ENCODE results near the gene TASL. TPM values are rescaled to one million over a fixed set of nuclear protein-coding genes. Genes with fewer than 3 reads are reported as not detected.
A peak's percentile ranks its signal among the peaks of the same experiment; 100 is the strongest.

Gene TASL
- total and polyA plus RNA-seq, 2 donors (not counting 3 experiments of a cell fraction or from before 2014, with no cell fraction given), result not detected

DNA sequence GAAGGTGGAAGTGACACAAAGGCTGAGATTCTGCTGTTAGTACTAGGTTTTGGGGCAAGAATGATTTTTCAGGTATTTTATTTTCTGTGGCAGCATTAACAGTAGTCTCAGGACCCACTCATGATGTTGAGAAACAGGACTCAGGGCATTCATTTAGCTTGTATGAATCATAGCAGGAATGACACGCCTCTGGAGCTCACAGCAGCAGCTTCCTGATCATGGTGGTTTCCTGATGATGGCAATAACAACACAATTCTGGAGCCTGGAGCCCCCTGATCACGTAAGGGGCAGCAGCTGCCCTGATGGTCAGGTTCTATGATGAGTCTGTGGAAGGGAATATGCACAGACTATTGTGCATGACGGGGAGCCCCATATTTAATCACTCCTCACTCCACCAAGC is 47.0 kb downstream of the TASL start:
- intact Hi-C loops (cut with micrococcal nuclease), result no loop called here
- Histone ChIP-seq H3K9ac (replicated peaks; ENCODE audit: extremely low read depth, insufficient read depth, low read length) (no peak overlapping the region), H3K27ac (ENCODE audit: insufficient read depth, low read depth, low read length) (no peak overlapping the region), H2AFZ (ENCODE audit: low read depth, low read length) (no peak overlapping the region), H3K27me3 (ENCODE audit: control insufficient read depth in 2 of 2, insufficient read depth in 2 of 2, low read length in 2 of 2) (no peaks in the 10 kb centered on the region), H3K79me2 (ENCODE audit: control insufficient read depth, insufficient read depth, low read length) (no peaks in the 10 kb centered on the region), H3K36me3 (ENCODE audit: control insufficient read depth in 2 of 2, extremely low read depth in 1 of 2, insufficient read depth in 2 of 2, low read length in 2 of 2) (no peaks in the 10 kb centered on the region), H3K4me3 (replicated peaks in 1 of 3; ENCODE audit: insufficient read depth in 1 of 3, low read depth in 1 of 3, low read length in 3 of 3) (no peak overlapping the region), H3K9me1 (replicated peaks; ENCODE audit: control insufficient read depth, extremely low read depth, insufficient read depth, low read length) (no peaks in the 10 kb centered on the region), H3K4me1 (ENCODE audit: control insufficient read depth, extremely low read depth, insufficient read depth, low read length) (no peaks in the 10 kb centered on the region), H4K20me1 (replicated peaks; ENCODE audit: control insufficient read depth, extremely low read depth, insufficient read depth, low read length) (no peaks in the 10 kb centered on the region), H3K9me3 (replicated peaks; ENCODE audit: control insufficient read depth, insufficient read depth, low read length) (no peaks in the 10 kb centered on the region), H3K4me2 (ENCODE audit: insufficient read depth, low read length) (no peak overlapping the region)
- dilution Hi-C loops (cut with MboI; ENCODE audit: extremely low pct_ligation_motif_present, low sequenced_read_pairs), result no loop called here
- BruUV-seq (replicated peaks), result no TSS peak
- ChIA-PET CTCF (no interaction called here), POLR2A (no interaction called here)
- DNase-seq (ENCODE audit: low read depth, low spot score), result no peak
- no peak for FAIRE-seq
- TF ChIP-seq, protein P1, sequence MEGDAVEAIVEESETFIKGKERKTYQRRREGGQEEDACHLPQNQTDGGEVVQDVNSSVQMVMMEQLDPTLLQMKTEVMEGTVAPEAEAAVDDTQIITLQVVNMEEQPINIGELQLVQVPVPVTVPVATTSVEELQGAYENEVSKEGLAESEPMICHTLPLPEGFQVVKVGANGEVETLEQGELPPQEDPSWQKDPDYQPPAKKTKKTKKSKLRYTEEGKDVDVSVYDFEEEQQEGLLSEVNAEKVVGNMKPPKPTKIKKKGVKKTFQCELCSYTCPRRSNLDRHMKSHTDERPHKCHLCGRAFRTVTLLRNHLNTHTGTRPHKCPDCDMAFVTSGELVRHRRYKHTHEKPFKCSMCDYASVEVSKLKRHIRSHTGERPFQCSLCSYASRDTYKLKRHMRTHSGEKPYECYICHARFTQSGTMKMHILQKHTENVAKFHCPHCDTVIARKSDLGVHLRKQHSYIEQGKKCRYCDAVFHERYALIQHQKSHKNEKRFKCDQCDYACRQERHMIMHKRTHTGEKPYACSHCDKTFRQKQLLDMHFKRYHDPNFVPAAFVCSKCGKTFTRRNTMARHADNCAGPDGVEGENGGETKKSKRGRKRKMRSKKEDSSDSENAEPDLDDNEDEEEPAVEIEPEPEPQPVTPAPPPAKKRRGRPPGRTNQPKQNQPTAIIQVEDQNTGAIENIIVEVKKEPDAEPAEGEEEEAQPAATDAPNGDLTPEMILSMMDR (IDR thresholded peaks at IDR 0.05; ENCODE audit: extremely low read depth in 1 of 2, insufficient read depth in 1 of 2, low read depth in 1 of 2, low read length in 2 of 2), result no peak
- TF ChIP-seq FOS (IDR thresholded peaks at IDR 0.05; ENCODE audit: borderline replicate concordance, insufficient read depth, low read length), result peak; percentile 5

DNA sequence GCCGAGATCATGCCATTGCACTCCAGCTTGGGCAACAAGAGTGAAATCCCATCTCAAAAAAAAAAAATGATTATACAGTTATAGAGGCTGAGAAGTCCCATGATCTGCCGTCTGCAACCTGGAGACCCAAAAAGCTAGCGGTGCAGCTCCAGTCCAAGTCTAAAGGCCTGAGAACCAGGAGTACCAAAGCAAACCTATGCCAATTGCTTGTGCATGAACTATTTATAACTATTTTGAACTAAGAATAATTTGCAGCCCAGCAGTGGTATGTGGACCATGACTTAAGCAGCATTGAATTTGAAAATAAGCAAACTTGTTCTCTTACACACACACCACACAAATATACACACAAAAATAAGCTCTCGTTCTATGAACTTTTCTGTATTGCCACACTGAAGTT is 51.8 kb downstream of the TASL start:
- no peaks in the 10 kb centered on the region for H3K4me1 ChIP-seq (ENCODE audit: control insufficient read depth, extremely low read depth, insufficient read depth, low read length)
- intact Hi-C loops (cut with micrococcal nuclease) (no loop called here), dilution Hi-C loops (cut with MboI; ENCODE audit: extremely low pct_ligation_motif_present, low sequenced_read_pairs) (no loop called here)
- ChIA-PET POLR2A (no interaction called here), CTCF (no interaction called here)
- H3K4me2 ChIP-seq (ENCODE audit: insufficient read depth, low read length), result no peak overlapping the region
- H3K27me3 ChIP-seq (ENCODE audit: control insufficient read depth in 2 of 2, insufficient read depth in 2 of 2, low read length in 2 of 2), result no peaks in the 10 kb centered on the region
- no peaks in the 10 kb centered on the region for H4K20me1 ChIP-seq (replicated peaks; ENCODE audit: control insufficient read depth, extremely low read depth, insufficient read depth, low read length)
- no peak for FAIRE-seq
- H2AFZ ChIP-seq (ENCODE audit: low read depth, low read length), result no peak overlapping the region
- no peak overlapping the region for H3K4me3 ChIP-seq (replicated peaks in 1 of 3; ENCODE audit: insufficient read depth in 1 of 3, low read depth in 1 of 3, low read length in 3 of 3)
- no peaks in the 10 kb centered on the region for H3K9me3 ChIP-seq (replicated peaks; ENCODE audit: control insufficient read depth, insufficient read depth, low read length)
- no peaks in the 10 kb centered on the region for H3K9me1 ChIP-seq (replicated peaks; ENCODE audit: control insufficient read depth, extremely low read depth, insufficient read depth, low read length)
- no peak overlapping the region for H3K9ac ChIP-seq (replicated peaks; ENCODE audit: extremely low read depth, insufficient read depth, low read length)
- no peaks in the 10 kb centered on the region for H3K36me3 ChIP-seq (ENCODE audit: control insufficient read depth in 2 of 2, extremely low read depth in 1 of 2, insufficient read depth in 2 of 2, low read length in 2 of 2)
- BruUV-seq (replicated peaks), result no TSS peak
- no peak overlapping the region for H3K27ac ChIP-seq (ENCODE audit: insufficient read depth, low read depth, low read length)
- TF ChIP-seq, protein P1 (IDR thresholded peaks at IDR 0.05; ENCODE audit: extremely low read depth in 1 of 2, insufficient read depth in 1 of 2, low read depth in 1 of 2, low read length in 2 of 2), result no peak
- no peak for TF ChIP-seq FOS (IDR thresholded peaks at IDR 0.05; ENCODE audit: borderline replicate concordance, insufficient read depth, low read length)
- no peak for DNase-seq (ENCODE audit: low read depth, low spot score)
- no peaks in the 10 kb centered on the region for H3K79me2 ChIP-seq (ENCODE audit: control insufficient read depth, insufficient read depth, low read length)

Data from endothelial cell of umbilical vein (primary cell).